RPMI8226 (cell line): ENCODE measurements around the gene TTYH2.
"Not testable (repeated sequence)": the region's sequence is repeated elsewhere in the genome, so short reads cannot be mapped to it uniquely, and the experiment has no call there.

ENCODE experiments used
- DNase-seq: peaks from one replicate; pipeline ENCODE4 v3.0.0-alpha.2; 2015

Gene TTYH2

DNA sequence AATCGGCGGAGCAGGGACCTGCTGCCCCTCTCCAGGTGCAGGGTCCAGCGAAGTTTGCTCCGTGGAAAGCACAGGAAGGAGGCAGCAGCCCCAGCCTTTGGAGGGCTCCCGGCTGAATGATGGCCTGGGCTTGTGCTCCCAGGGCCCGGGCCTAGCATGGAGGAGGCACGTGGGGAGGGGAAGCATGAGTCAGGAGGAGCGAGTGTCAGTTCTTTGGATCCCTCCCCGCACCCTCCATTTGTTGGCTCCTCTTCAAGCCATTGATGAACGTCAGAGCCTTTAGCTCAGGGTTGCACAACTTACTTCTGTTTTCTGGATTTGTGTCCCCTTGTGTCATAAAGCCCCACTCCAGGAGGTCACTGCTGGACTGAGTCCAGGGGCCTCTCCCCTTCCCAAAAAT is 25.8 kb downstream of the TTYH2 start:
- DNase-seq = no peak

GRCh38 chr17:74240618-74241205 is 27.3 kb downstream of the TTYH2 start:
- no peak for DNase-seq

DNA sequence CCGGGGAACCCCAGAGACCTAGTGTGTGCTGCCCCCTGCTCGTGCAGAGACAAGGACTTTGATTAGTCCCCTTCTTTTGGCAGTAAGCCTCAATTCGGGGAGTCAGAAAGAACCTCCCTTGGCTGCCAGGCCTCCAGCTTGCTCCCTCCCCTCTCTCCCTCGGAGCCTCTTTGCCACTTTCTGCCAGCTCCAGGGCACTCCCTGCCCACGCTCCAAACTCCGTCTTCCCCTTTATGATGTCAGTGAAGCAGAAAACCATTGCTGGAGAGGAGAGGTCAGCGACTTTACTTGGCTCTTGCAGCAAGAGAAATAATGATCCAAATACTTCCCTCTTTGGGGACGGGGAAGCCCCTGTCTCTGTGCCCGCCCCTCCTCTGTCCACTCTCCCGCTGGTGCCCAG is 28.1 kb downstream of the TTYH2 start:
- DNase-seq = no peak

- no peak for DNase-seq
Measured at GRCh38 chr17:74241847-74242246, 28.5 kb downstream of the TTYH2 start.

DNA sequence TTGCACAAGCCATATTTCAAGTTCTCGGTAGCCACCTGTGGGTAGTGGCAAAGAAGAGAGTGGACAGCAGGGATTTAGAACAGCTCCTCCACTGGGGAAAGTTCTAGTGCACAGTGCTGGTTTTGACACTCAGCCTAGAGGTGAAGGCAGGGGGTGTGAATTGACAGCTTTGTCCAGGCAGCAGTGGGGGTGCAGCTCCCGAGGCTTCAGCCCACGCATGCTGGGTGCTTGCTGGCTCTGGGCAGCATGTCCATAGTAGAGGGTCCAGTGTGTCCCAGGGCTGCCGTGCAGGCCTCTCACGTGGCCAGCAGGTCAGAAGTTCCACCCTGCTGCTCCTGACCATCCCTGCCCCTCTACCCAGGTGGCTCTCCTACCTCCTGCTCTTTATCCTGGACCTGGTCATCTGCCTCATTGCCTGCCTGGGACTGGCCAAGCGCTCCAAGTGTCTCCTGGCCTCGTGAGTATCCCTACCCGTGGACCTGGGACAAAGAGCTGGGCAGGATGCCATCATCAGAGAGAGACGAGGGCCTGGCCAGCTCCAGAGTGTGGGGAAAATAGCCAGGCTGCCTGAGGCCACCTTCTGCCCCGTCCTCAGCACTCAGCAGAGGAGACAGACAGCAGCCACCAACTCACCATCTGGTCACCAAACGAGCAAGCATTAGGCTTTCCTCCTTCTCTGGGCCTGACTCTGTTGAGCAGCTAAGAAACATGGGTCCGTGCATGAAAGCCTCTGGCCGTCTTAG is 29.8 kb downstream of the TTYH2 start:
- DNase-seq = no peak

GRCh38 chr17:74244128-74244527 is 30.8 kb downstream of the TTYH2 start:
- DNase-seq = no peak

DNA sequence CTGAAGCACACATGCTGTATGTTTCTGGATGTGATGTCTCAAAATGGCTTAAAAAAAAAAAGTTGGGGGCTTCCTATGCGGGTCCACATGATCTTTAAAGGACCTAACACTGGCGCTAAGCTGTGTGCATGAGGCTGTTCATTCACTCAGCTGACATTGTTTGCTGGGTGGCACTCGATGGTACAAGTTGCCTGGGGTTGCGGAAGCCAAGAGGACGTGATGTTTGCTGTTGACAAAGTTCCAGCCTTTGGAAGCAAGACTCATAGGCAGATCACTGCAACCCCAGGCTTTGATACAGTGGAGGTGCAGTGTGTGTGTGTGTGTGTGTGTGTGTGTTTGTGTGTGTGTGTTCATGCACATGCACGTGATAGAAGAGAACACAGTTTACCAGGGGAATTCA is 31.2 kb downstream of the TTYH2 start:
- no peak for DNase-seq

- no peak for DNase-seq
Measured at GRCh38 chr17:74245145-74245831, 31.9 kb downstream of the TTYH2 start.

DNA sequence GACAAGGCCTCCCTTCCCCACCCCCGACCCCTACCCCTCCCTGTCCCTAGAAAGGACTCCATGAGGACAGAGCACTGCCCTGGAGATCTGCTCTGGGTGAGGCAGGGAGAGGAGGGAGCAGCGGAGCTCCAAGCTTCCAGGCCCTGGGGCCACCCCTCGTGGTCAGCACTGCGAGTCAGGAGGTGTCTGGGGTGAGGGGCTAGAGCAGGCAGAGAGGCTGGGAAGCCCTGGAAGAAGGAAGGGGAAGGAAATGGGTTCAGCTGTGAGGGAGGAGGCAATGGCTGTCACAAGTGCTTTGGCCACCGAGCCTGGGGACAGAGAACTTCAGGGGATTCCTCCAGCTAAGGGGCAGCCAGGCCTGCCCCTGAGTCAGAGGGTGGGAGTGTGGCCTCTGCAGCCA is 32.5 kb downstream of the TTYH2 start:
- DNase-seq = no peak

- no peak for DNase-seq
Measured at GRCh38 chr17:74249590-74250270, 36.4 kb downstream of the TTYH2 start.

DNA sequence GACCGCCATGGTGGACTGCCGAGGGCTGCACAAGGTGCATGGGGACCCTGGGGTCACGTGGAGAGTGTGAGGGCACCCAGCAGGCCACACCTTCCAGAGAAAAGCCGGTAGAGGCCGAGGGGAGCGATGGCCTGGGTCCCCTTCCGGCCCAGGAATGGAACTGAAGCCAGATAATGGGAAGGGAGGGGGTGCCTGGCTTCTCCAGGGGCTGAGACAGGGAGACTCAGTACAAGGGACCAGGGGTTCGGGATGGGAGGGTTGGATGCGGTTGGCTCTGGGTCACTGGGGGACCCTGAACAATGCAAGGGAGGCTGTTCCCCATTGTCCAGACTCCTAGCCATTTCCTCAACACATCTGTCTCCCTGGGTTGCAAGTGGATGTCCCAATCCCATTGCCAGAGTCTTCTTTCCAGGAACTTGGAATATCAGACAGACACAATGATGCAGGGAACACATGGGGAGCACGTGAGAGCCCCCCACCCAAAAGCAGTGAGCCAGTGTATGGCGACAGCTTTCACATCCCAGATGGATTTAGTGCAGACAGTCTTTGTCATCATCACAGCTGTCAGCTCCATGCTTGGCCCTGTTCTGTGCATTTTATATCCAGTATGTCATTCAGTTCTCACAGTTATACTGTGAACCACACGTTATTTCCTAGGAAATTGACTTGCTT is 37.1 kb downstream of the TTYH2 start:
- DNase-seq = no peak

- DNase-seq = no peak
Measured at GRCh38 chr17:74251051-74251450, 37.7 kb downstream of the TTYH2 start.

DNA sequence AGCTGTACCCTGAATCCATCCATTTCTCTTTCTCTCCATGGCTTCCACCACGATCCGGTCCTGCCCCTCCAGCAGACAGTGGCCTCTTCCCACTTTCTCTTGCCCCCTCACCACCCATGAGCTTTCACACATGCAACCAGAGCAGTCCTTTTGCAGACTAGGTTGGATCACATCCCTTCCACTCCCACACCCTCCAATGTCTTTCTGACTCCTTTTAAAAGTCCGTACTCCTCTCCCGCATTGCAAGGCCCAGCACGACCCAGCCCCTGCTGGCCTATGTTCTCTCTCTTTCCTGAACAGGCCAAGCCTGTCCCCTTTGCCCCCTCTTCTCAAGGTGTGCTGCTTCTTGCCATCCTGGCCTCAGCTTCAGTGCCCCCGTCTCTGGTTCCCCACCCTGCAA is 38.2 kb downstream of the TTYH2 start:
- DNase-seq = no peak

- DNase-seq = no peak
Measured at GRCh38 chr17:74252211-74252610, 38.8 kb downstream of the TTYH2 start.

GRCh38 chr17:74253036-74253435 is 39.7 kb downstream of the TTYH2 start:
- DNase-seq = no peak

DNA sequence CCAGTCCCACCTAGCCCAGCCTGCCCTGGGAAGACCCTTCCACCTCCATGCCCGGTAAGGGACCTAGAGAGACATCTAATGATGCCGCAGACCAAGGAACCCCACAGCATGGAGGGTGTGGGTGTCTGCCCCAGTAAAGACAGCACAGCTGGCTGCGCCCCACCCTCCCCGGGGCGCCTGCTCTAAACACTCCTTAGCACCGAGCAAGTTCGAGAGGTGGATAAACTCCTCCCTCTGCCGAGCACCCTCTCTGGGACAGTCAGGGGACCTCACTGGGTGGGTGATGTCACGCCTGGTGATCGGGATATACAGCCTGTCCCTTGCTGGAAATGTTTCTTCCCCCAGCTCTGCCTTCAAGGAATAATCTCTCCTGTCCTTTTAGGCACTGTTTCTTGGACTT is 43.9 kb downstream of the TTYH2 start:
- DNase-seq = no peak

DNA sequence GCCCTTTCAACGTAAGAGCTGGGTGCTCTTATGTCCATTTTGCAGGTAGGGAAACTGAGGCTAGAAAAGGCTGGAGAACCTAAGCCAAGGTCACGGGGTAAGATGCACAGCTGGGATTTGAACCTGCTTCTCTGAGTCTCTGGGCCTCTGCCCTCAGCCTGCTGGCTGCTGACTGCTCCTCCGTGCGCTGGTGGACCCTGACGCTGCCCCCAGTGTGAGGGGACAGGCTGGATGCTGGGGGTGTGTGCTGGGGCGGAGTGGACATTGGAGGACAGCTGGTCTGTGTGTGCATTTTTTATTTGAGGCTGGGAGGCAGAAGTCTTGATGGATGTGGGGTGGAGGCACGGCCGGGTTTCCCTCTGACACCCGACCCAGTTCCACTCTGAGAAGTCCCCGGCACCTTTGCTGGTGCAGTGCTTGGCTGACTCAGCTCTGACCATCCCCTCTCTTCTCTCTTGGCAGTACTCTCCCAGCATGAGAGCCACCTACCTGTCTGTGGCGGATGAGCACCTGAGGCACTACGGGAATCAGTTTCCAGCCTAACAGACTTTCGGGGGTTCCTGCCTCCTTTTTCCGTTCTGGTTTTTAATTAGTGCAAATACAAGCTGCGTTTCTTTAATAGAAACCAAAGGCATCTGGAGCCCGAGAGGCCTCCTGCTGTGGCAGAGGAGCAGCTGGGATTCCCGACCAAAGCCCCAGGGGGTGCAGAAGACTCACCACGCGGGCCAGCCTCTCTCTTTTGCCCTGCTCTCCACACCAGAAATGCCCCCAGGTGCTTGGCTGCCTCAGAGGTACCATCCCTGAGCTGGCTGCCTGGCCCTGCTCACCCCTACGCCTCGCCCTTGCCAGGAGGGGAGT is 46.5 kb downstream of the TTYH2 start:
- no peak for DNase-seq

GRCh38 chr17:74260525-74260850 is 47.1 kb downstream of the TTYH2 start:
- no peak for DNase-seq

- no peak for DNase-seq
Measured at GRCh38 chr17:74262601-74263000, 49.2 kb downstream of the TTYH2 start.

DNA sequence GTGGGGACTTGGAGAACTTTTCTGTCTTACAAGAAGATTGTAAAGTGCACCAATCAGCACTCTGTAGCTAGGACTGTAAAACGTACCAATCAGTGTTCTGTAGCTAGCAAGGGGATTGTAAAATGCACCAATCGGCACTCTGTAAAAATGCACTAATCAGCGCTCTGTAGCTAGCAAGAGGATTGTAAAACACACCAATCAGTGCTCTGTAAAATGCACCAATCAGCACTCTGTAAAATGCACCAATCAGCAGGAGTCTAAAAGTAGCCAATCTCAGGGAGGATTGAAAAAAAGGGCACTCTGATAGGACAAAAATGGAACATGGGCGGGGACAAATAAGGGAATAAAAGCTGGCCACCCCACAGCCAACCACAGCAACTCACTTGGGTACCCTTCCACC is 53.7 kb downstream of the TTYH2 start:
- not testable (repeated sequence) for DNase-seq

DNA sequence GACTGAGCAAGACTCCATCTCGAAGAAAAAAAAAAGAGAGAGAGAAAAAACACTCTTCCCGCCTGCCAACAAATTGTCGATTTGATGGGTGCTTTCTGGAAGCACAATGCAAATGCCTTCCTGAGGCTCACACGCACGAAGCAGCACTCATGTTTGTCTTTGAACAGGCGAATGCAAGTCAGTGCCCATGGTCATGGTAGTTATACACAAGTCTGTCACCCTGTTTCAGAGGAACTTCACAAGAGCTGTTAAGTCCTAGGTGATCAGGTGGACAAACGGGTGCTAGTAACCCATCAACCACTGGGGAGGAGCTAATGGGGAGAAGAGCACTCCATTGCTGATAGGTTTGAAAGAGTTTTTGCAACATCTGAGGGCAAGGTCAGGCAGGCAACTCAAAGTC is 54.2 kb downstream of the TTYH2 start:
- no peak for DNase-seq

DNA sequence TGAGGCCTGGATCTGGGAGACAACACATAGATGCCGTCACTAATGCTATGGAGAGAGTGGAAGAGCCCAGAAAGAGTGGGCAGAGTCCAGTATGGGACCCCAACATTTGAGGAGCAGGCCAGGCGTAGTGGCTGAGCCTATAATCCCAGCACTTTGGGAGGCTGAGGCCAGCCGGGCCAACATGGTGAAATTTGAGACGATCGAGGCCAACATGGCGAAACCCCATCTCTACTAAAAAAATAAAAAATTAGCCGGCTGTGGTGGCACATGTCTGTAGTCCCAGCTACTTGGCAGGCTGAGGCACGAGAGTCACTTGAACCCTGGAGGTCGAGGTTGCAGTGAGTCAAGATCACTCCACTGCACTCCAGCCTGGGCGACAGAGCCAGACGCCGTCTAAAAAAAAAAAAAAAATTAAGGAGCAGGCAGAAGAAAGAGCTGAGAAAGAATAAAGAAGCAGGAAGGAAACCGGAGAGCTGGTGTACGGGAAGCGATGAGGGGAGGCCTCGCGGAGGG is 54.7 kb downstream of the TTYH2 start:
- no peak for DNase-seq
